Endothelial cell of umbilical vein (primary cell): ENCODE results near the gene PCDH9. TPM values are rescaled to one million over a fixed set of nuclear protein-coding genes. Genes with fewer than 3 reads are reported as not detected.

Experiments
- BruUV-seq: library from RNA; stranded (reverse); fragments of 400-500 nt; replicated peaks from 2 replicates; lab custom pipeline; 2021; lab: Mats Ljungman, UMichigan
- CTCF ChIA-PET: fragments of 300-600, 350-600 bp; sonication (Branson Sonifier 250); formaldehyde crosslinking; loops from one replicate; lab custom pipeline; 2021; ENCODE audit warnings: antibody characterized with exemption, inconsistent platforms; lab: Charles Lee
- POLR2A ChIA-PET: fragments of 300-600, 350-600 bp; sonication (Branson Sonifier 250); formaldehyde crosslinking; loops from one replicate; lab custom pipeline; 2021; ENCODE audit warnings: antibody characterized with exemption, inconsistent platforms; lab: Charles Lee
- DNase-seq: peaks from one replicate; pipeline ENCODE4 v3.0.0-alpha.2; 2011; ENCODE audit warnings: low read depth, low spot score
- FAIRE-seq: peaks from 2 replicates; lab custom pipeline; 2011; peaks lifted over from hg19 to GRCh38; lab: Jason Lieb, UNC
- H2AFZ ChIP-seq: 2 replicates; pipeline ENCODE4 v1.6.0; 2012; ENCODE audit warnings: low read depth, low read length, control low read depth, inconsistent platforms
- H3K27ac ChIP-seq: 2 replicates; pipeline ENCODE4 v1.5.1; 2011; ENCODE audit warnings: low read depth, mild to moderate bottlenecking, control low read depth, low read length, moderate library complexity; ENCODE audit not compliant: insufficient read depth
- H3K27me3 ChIP-seq, 2 experiments: 2 replicates each; pipeline versions ENCODE4 v1.6.0 to v1.6.1; 2011; ENCODE audit warnings: low read length in 2 of 2, mixed read lengths in 1 of 2; ENCODE audit not compliant: control insufficient read depth in 2 of 2, insufficient read depth in 2 of 2
- H3K36me3 ChIP-seq, 2 experiments: 2 replicates in 1 of 2; 3 replicates in 1 of 2; pipeline ENCODE4 v1.5.1; 2011; ENCODE audit warnings: low read length in 2 of 2, mild to moderate bottlenecking in 1 of 2, moderate library complexity in 1 of 2; ENCODE audit not compliant: control insufficient read depth in 2 of 2, insufficient read depth in 2 of 2; ENCODE audit errors: extremely low read depth in 1 of 2
- H3K4me1 ChIP-seq: 3 replicates; pipeline ENCODE4 v1.5.1; 2011; ENCODE audit warnings: mild to moderate bottlenecking, low read length; ENCODE audit not compliant: control insufficient read depth, insufficient read depth; ENCODE audit errors: extremely low read depth
- H3K4me2 ChIP-seq: 2 replicates; pipeline ENCODE4 v1.6.1; 2011; ENCODE audit warnings: low read length, control low read depth, mixed read lengths; ENCODE audit not compliant: insufficient read depth
- H3K4me3 ChIP-seq, 3 experiments: fragments of 200-600 bp in 1 of 3; sonication (generic), shearing (Covaris generic) in 1 of 3; replicated peaks in 1 of 3; 2 replicates each; pipeline ENCODE4 v1.5.1; 2011 to 2016; ENCODE audit warnings: control low read depth in 3 of 3, low read length in 3 of 3, mild to moderate bottlenecking in 2 of 3, inconsistent platforms in 1 of 3, low read depth in 1 of 3, moderate library complexity in 1 of 3; ENCODE audit not compliant: insufficient read depth in 1 of 3
- H3K79me2 ChIP-seq: 2 replicates; pipeline ENCODE4 v1.6.0; 2012; ENCODE audit warnings: low read length, inconsistent platforms; ENCODE audit not compliant: control insufficient read depth, insufficient read depth
- H3K9ac ChIP-seq: replicated peaks from 2 replicates; pipeline ENCODE3; 2011; ENCODE audit warnings: low read length, control low read depth; ENCODE audit not compliant: insufficient read depth; ENCODE audit errors: extremely low read depth
- H3K9me1 ChIP-seq: replicated peaks from 3 replicates; pipeline ENCODE4 v1.6.0; 2011; ENCODE audit warnings: mild to moderate bottlenecking, low read length; ENCODE audit not compliant: control insufficient read depth, insufficient read depth; ENCODE audit errors: extremely low read depth
- H3K9me3 ChIP-seq: replicated peaks from 2 replicates; pipeline ENCODE4 v1.5.1; 2012; ENCODE audit warnings: low read length, inconsistent platforms; ENCODE audit not compliant: control insufficient read depth, insufficient read depth
- H4K20me1 ChIP-seq: replicated peaks from 2 replicates; pipeline ENCODE3; 2011; ENCODE audit warnings: mild to moderate bottlenecking, low read length; ENCODE audit not compliant: control insufficient read depth, insufficient read depth; ENCODE audit errors: extremely low read depth
- CTCF ChIP-seq, 2 donors: IDR thresholded peaks; 1 replicate in 1 of 2; 2 replicates in 1 of 2; pipeline ENCODE4 v1.5.1; 2011; ENCODE audit warnings: low read length in 2 of 2, mild to moderate bottlenecking in 2 of 2, moderate library complexity in 2 of 2, control low read depth in 1 of 2, inconsistent platforms in 1 of 2, low read depth in 1 of 2; ENCODE audit not compliant: insufficient read depth in 1 of 2; ENCODE audit errors: extremely low read depth in 1 of 2
- EZH2 ChIP-seq: IDR thresholded peaks from 2 replicates; pipeline ENCODE4 v1.6.1; 2012; ENCODE audit warnings: borderline replicate concordance, low read depth, mild to moderate bottlenecking, moderate library complexity, low read length, inconsistent platforms; ENCODE audit not compliant: severe bottlenecking
- FOS ChIP-seq: IDR thresholded peaks from 2 replicates; pipeline ENCODE4 v1.6.1; 2011; ENCODE audit warnings: mild to moderate bottlenecking, low read length, moderate library complexity, borderline replicate concordance; ENCODE audit not compliant: insufficient read depth
- GATA2 ChIP-seq: IDR thresholded peaks from 2 replicates; pipeline ENCODE4 v1.7.0; 2011; ENCODE audit warnings: low read depth, mild to moderate bottlenecking, moderate library complexity, mixed read lengths, low read length; ENCODE audit not compliant: insufficient read length, insufficient read depth
- JUN ChIP-seq: IDR thresholded peaks from 2 replicates; pipeline ENCODE4 v1.6.1; 2011; ENCODE audit warnings: borderline replicate concordance, low read depth; ENCODE audit not compliant: insufficient read length, insufficient read depth
- MAX ChIP-seq: IDR thresholded peaks from 2 replicates; pipeline ENCODE4 v1.6.1; 2011; ENCODE audit not compliant: insufficient read depth, insufficient read length
- MYC ChIP-seq: IDR thresholded peaks from one replicate; pipeline ENCODE4 v1.6.1; 2011; ENCODE audit warnings: mild to moderate bottlenecking, low read depth, low read length
- POLR2A ChIP-seq: IDR thresholded peaks from 2 replicates; pipeline ENCODE4 v1.6.1; 2012; ENCODE audit warnings: low read depth, mild to moderate bottlenecking, control low read depth, low read length
- POLR2AphosphoS5 ChIP-seq: IDR thresholded peaks from 2 replicates; pipeline ENCODE4 v1.6.1; 2012; ENCODE audit warnings: low read depth, mild to moderate bottlenecking, control low read depth, low read length, moderate library complexity; ENCODE audit not compliant: insufficient read depth
- dilution Hi-C: fragments of 300-500 bp; cut with MboI; formaldehyde crosslinking; loops from one replicate; pipeline ENCODE4 v1.15.0; 2019; ENCODE audit warnings: low sequenced_read_pairs; ENCODE audit not compliant: extremely low pct_ligation_motif_present
- intact Hi-C: fragments of 100-400 bp; cut with micrococcal nuclease; formaldehyde crosslinking; loops from one replicate; pipeline ENCODE4 v1.10.0; 2022
- polyA plus RNA-seq, 4 experiments: library from polyadenylated mRNA; depleted of rRNA in 3 of 4; stranded (reverse) in 3 of 4; unstranded in 1 of 4; fragments of >200 nt; gene quantifications; 2 replicates each; pipeline versions ENCODE4 v1.2.1 to v1.2.3, GENCODE V29; 2011 to 2012; ENCODE audit warnings: missing spikeins in 1 of 4
- total RNA-seq: library from RNA; stranded (reverse); gene quantifications from 2 replicates; pipeline ENCODE4 v1.2.3, GENCODE V29; 2021

PCDH9 gene
- total and polyA plus RNA-seq, 2 donors (not counting 3 experiments of a cell fraction or from before 2014, with no cell fraction given): 1.1 to 5.2 TPM

DNA sequence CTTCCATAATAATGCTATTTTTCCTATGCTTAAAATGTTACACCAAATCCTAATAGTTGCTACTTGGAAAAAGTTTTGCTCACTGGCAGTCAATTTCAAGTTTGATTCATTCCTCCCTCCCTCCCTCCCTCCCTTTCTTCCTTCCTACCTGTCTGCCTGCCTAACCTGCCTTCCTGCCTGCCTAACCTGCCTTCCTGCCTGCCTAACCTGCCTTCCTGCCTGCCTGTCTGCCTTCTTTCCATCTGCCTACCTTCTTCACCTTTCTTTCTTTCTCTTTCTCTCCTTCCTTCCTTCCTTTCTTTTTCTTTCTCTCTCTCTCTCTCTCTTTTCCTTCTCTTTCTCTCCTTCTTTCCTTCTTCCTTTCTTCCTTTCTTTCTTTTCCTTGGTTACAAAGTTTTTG is 418.7 kb downstream of the PCDH9 start:
- ChIA-PET CTCF (interaction anchor here (1.1 kb wide), 1 partner anchor 11 kb away, joined by 5 read pairs; no protein-coding TSS in a partner anchor), POLR2A (no interaction called here)
- Histone ChIP-seq H3K4me1 (no peaks in the 10 kb centered on the region), H2AFZ (no peak overlapping the region), H3K9me1 (no peaks in the 10 kb centered on the region), H3K79me2 (no peaks in the 10 kb centered on the region), H3K36me3 (no peaks in the 10 kb centered on the region), H3K27me3 (no peaks in the 10 kb centered on the region), H3K4me3 (no peak overlapping the region), H4K20me1 (no peaks in the 10 kb centered on the region), H3K9ac (no peak overlapping the region), H3K9me3 (no peaks in the 10 kb centered on the region), H3K27ac (no peak overlapping the region), H3K4me2 (no peak overlapping the region)
- intact Hi-C loops (no loop called here), dilution Hi-C loops (no loop called here)
- BruUV-seq: no TSS peak
- FAIRE-seq (no peak), DNase-seq (no peak)
- TF ChIP-seq POLR2AphosphoS5 (no peak), POLR2A (no peak), MYC (no peak), FOS (no peak), JUN (no peak), CTCF (IDR thresholded peaks at IDR 0.05; ENCODE audit: extremely low read depth in 1 of 2, insufficient read depth in 1 of 2, low read depth in 1 of 2, low read length in 2 of 2) (no peak), EZH2 (no peak), MAX (no peak), GATA2 (no peak)
